PFSK-1 (cell line): ENCODE data around the gene ITIH5.

Experiments used
- FOXP2 ChIP-seq: optimal IDR thresholded peaks from 2 replicates; pipeline ENCODE3; 2011; ENCODE audit warnings: borderline replicate concordance, control low read depth, inconsistent platforms; ENCODE audit not compliant: insufficient read depth; ENCODE audit errors: extremely low read length, extremely low read depth
- POLR2AphosphoS5 ChIP-seq: IDR thresholded peaks from 2 replicates; pipeline ENCODE4 v1.6.1; 2012; ENCODE audit warnings: low read depth, mild to moderate bottlenecking, control low read depth, low read length, moderate library complexity
- REST ChIP-seq, 2 experiments: IDR thresholded peaks; 2 replicates each; pipeline versions ENCODE4 v1.6.1 to v1.8.0; 2011 to 2012; ENCODE audit warnings: low read depth in 2 of 2, low read length in 2 of 2, control low read depth in 1 of 2, inconsistent platforms in 1 of 2, mild to moderate bottlenecking in 1 of 2, moderate library complexity in 1 of 2; ENCODE audit not compliant: insufficient read depth in 1 of 2
- SIN3A ChIP-seq: IDR thresholded peaks from 2 replicates; pipeline ENCODE4 v1.6.1; 2012; ENCODE audit warnings: mild to moderate bottlenecking, low read length, moderate library complexity, borderline replicate concordance; ENCODE audit not compliant: insufficient read depth
- TAF1 ChIP-seq: IDR thresholded peaks from 2 replicates; pipeline ENCODE4 v1.6.1; 2012; ENCODE audit warnings: low read length, control low read depth, borderline replicate concordance; ENCODE audit not compliant: insufficient read depth

The ITIH5 gene

GRCh38 chr10:7590271-7590670, 76.5 kb downstream of the ITIH5 start:
- TF ChIP-seq REST (IDR thresholded peaks at IDR 0.05; ENCODE audit: insufficient read depth in 1 of 2, low read depth in 2 of 2, low read length in 2 of 2) (no peak), FOXP2 (no peak), SIN3A (no peak), TAF1 (no peak), POLR2AphosphoS5 (no peak)

GRCh38 chr10:7589748-7590147, 77.0 kb downstream of the ITIH5 start:
- TF ChIP-seq TAF1 (no peak), REST (IDR thresholded peaks at IDR 0.05; ENCODE audit: insufficient read depth in 1 of 2, low read depth in 2 of 2, low read length in 2 of 2) (no peak), SIN3A (no peak), FOXP2 (no peak), POLR2AphosphoS5 (no peak)

- TF ChIP-seq SIN3A = no peak
- TF ChIP-seq REST (IDR thresholded peaks at IDR 0.05; ENCODE audit: insufficient read depth in 1 of 2, low read depth in 2 of 2, low read length in 2 of 2) = no peak
- no peak for TF ChIP-seq TAF1
These were observed 78.9 kb downstream of the ITIH5 start for GRCh38 chr10:7587865-7588188.

- TF ChIP-seq REST (IDR thresholded peaks at IDR 0.05; ENCODE audit: insufficient read depth in 1 of 2, low read depth in 2 of 2, low read length in 2 of 2) (no peak), TAF1 (no peak), SIN3A (no peak), POLR2AphosphoS5 (no peak), FOXP2 (no peak)
These were observed 79.5 kb downstream of the ITIH5 start for GRCh38 chr10:7587168-7587864.

- TF ChIP-seq REST (IDR thresholded peaks at IDR 0.05; ENCODE audit: insufficient read depth in 1 of 2, low read depth in 2 of 2, low read length in 2 of 2) (no peak), FOXP2 (no peak), POLR2AphosphoS5 (no peak), TAF1 (no peak), SIN3A (no peak)
These were observed 81.5 kb downstream of the ITIH5 start for GRCh38 chr10:7585228-7585627.
